Measurements from ENCODE around the gene AVPR1B. TPM values are rescaled to one million over a fixed set of nuclear protein-coding genes. Genes with fewer than 3 reads are reported as not detected.

The AVPR1B gene, protein sequence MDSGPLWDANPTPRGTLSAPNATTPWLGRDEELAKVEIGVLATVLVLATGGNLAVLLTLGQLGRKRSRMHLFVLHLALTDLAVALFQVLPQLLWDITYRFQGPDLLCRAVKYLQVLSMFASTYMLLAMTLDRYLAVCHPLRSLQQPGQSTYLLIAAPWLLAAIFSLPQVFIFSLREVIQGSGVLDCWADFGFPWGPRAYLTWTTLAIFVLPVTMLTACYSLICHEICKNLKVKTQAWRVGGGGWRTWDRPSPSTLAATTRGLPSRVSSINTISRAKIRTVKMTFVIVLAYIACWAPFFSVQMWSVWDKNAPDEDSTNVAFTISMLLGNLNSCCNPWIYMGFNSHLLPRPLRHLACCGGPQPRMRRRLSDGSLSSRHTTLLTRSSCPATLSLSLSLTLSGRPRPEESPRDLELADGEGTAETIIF
- total RNA-seq (0.69 TPM), polyA plus RNA-seq (ENCODE audit: insufficient read depth, low read depth, low replicate concordance) (not detected)
- long read RNA-seq, donor 1 = 0 reads
- long read RNA-seq, donor 2 = 0 reads
- long read RNA-seq, donor 3 = 0 reads
- long read RNA-seq, donor 4 = 0 reads
- long read RNA-seq, donor 5 = 0 reads
- long read RNA-seq, donor 6 = 0 reads
- long read RNA-seq, donor 7 = 0 reads
- long read RNA-seq, donor 8 = 0 reads
- long read RNA-seq, donor 9 = 0 reads
- long read RNA-seq, donor 10 = 0 reads

- H3K4me3 ChIP-seq (ENCODE audit: low read length in 3 of 3) = peak within 1 kb of the TSS; percentile 37 to 51 (median 38)
- no peak for FAIRE-seq
- H3K27ac ChIP-seq (ENCODE audit: low read depth in 2 of 2, low read length in 2 of 2) = no peak within 1 kb of the TSS
- H3K4me1 ChIP-seq (ENCODE audit: control insufficient read depth in 2 of 3, insufficient read depth in 2 of 3, low read depth in 1 of 3, low read length in 3 of 3) = peaks cover 0 to 11% (median 7%) of the 10 kb centered on the region in 3 donors
- H3K27me3 ChIP-seq (ENCODE audit: control insufficient read depth, insufficient read depth, low read length) = no peaks in the 10 kb centered on the region
- intact Hi-C loops (cut with DNase I) = loop anchor here (10.0 kb wide), 1 partner anchor 193 kb away; no protein-coding TSS in a partner anchor
- H3K36me3 ChIP-seq (ENCODE audit: control insufficient read depth in 2 of 3, insufficient read depth in 3 of 3, low read length in 3 of 3) = no peaks in the 10 kb centered on the region
- peak; percentile 85 to 93 (median 89) for DNase-seq
- H3K9me3 ChIP-seq (ENCODE audit: control insufficient read depth in 2 of 3, insufficient read depth in 1 of 3, low read length in 3 of 3) = peaks cover 0 to 7% (median 2%) of the 10 kb centered on the region in 3 donors
- peak within 1 kb of the TSS in 1 of 3 donors; percentile 37 for H3K9ac ChIP-seq (ENCODE audit: low read length in 3 of 3)
- no peak for TF ChIP-seq CTCF (IDR thresholded peaks at IDR 0.05; ENCODE audit: borderline replicate concordance, extremely low read depth, insufficient read depth)
Observed at GRCh38 chr1:206117151-206117948, at the start of gene AVPR1B. TSS of gene AVPR1B (minus strand) at chr1:206117388. CDS start at chr1:206116890, 498 bp downstream.

- Histone ChIP-seq H3K27ac (ENCODE audit: low read depth in 2 of 2, low read length in 2 of 2) (no peak overlapping the region), H3K36me3 (ENCODE audit: control insufficient read depth in 2 of 3, insufficient read depth in 3 of 3, low read length in 3 of 3) (no peaks in the 10 kb centered on the region), H3K9me3 (ENCODE audit: control insufficient read depth in 2 of 3, insufficient read depth in 1 of 3, low read length in 3 of 3) (no peaks in the 10 kb centered on the region), H3K4me1 (ENCODE audit: control insufficient read depth in 2 of 3, insufficient read depth in 2 of 3, low read depth in 1 of 3, low read length in 3 of 3) (no peaks in the 10 kb centered on the region), H3K9ac (ENCODE audit: low read length in 3 of 3) (no peak overlapping the region), H3K27me3 (ENCODE audit: control insufficient read depth, insufficient read depth, low read length) (no peaks in the 10 kb centered on the region), H3K4me3 (ENCODE audit: low read length in 3 of 3) (no peak overlapping the region)
- no peak for DNase-seq
- no peak for FAIRE-seq
- intact Hi-C loops (cut with DNase I) = no loop called here
- no peak for TF ChIP-seq CTCF (IDR thresholded peaks at IDR 0.05; ENCODE audit: borderline replicate concordance, extremely low read depth, insufficient read depth)
Observed at GRCh38 chr1:206145771-206146290, 28.6 kb upstream of the AVPR1B start.

DNA sequence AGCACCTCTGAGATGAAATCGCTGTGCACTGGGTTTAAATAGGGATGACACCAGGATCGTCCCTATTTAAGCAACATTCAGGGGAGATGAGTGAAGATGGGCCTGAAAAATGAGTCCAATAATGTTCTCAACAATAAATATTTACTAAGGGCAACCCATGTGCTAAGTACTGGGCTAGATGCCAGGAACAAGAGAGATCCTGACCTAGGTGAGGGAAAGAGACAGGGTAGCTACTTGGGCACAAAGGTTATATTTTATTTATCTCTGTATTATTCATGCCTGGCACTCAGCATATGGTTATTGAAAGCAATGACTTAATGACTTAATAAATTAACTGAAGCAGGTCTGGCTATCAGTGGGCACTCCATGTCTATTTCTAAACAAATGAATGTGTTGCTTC lies 27.4 kb upstream of the AVPR1B start:
- no peak for FAIRE-seq
- H3K36me3 ChIP-seq (ENCODE audit: control insufficient read depth in 2 of 3, insufficient read depth in 3 of 3, low read length in 3 of 3) = no peaks in the 10 kb centered on the region
- intact Hi-C loops (cut with DNase I) = no loop called here
- no peaks in the 10 kb centered on the region for H3K27me3 ChIP-seq (ENCODE audit: control insufficient read depth, insufficient read depth, low read length)
- no peaks in the 10 kb centered on the region for H3K9me3 ChIP-seq (ENCODE audit: control insufficient read depth in 2 of 3, insufficient read depth in 1 of 3, low read length in 3 of 3)
- no peak overlapping the region for H3K9ac ChIP-seq (ENCODE audit: low read length in 3 of 3)
- no peak overlapping the region for H3K4me3 ChIP-seq (ENCODE audit: low read length in 3 of 3)
- TF ChIP-seq CTCF (IDR thresholded peaks at IDR 0.05; ENCODE audit: borderline replicate concordance, extremely low read depth, insufficient read depth) = no peak
- H3K4me1 ChIP-seq (ENCODE audit: control insufficient read depth in 2 of 3, insufficient read depth in 2 of 3, low read depth in 1 of 3, low read length in 3 of 3) = no peaks in the 10 kb centered on the region
- DNase-seq = no peak
- no peak overlapping the region for H3K27ac ChIP-seq (ENCODE audit: low read depth in 2 of 2, low read length in 2 of 2)

Measured in kidney (tissue), 22 donors.